Right lobe of liver (tissue), 6 donors: ENCODE results near the gene MISP3. TPM values are rescaled to one million over a fixed set of nuclear protein-coding genes. Genes with fewer than 3 reads are reported as not detected.
A peak's percentile ranks its signal among the peaks of the same experiment; 100 is the strongest.

ENCODE experiments used
- ATAC-seq, 4 donors: fragments of 200-7000 bp; cut with Tn5 transposase; one replicate each; pipeline ENCODE4 v1.9.1; 2020; ENCODE audit warnings: mild to moderate bottlenecking in 4 of 4, moderate library complexity in 4 of 4
- DNase-seq, 3 donors: peaks; one replicate each; pipeline ENCODE4 v3.0.0-alpha.2; 2020
- H3K27ac ChIP-seq, 3 donors: fragments of 200-600 bp; one replicate each; pipeline ENCODE4 v1.8.0; 2022
- H3K27me3 ChIP-seq, 2 donors: fragments of 200-600 bp; one replicate each; pipeline ENCODE4 v1.8.0; 2022
- H3K36me3 ChIP-seq, 4 donors: fragments of 200-600 bp; sonication (generic) in 1 of 4; one replicate each; pipeline versions ENCODE4 v1.5.1 to v1.8.0; 2017 to 2022; ENCODE audit warnings: control low read depth in 1 of 4
- H3K4me1 ChIP-seq, 4 donors: fragments of 200-600 bp; sonication (generic) in 1 of 4; one replicate each; pipeline versions ENCODE4 v1.5.1 to v1.8.0; 2017 to 2022; ENCODE audit warnings: control low read depth in 1 of 4
- H3K4me3 ChIP-seq, 3 donors: fragments of 200-600 bp; one replicate each; pipeline ENCODE4 v1.8.0; 2022
- H3K9me3 ChIP-seq, 4 donors: fragments of 200-600 bp; sonication (generic) in 1 of 4; one replicate each; pipeline versions ENCODE4 v1.5.1 to v1.8.0; 2017 to 2022; ENCODE audit warnings: control low read depth in 1 of 4
- POLR2A ChIP-seq: fragments of 450-650 bp; IDR thresholded peaks from one replicate; pipeline ENCODE4 v1.6.1; 2017; ENCODE audit warnings: antibody characterized with exemption, mild to moderate bottlenecking
- WGBS: methylation state at CpG from one replicate; pipeline ENCODE4 v1.1.6; 2018; ENCODE audit warnings: low coverage, low lambda C conversion rate; ENCODE audit not compliant: insufficient coverage; ENCODE audit errors: missing lambda C conversion rate; 5-methylcytosine and 5-hydroxymethylcytosine counted together
- intact Hi-C, 2 donors: fragments of 100-400 bp; cut with DNase I; formaldehyde crosslinking; loops; one replicate each; pipeline versions ENCODE4 v1.11.2 to v1.14.1; 2022
- total RNA-seq, 6 experiments: library from RNA; depleted of rRNA in 2 of 6; stranded (reverse); fragments of >200 nt in 2 of 6; fragmentation: NEBNext Ultra II Directional in 3 of 6; extraction: Animal tissue kit (Norgen Biotek cat#: 25700) in 3 of 6; gene quantifications; one replicate each; pipeline versions ENCODE4 v1.1.0 to v1.2.4, GENCODE V29; 2016 to 2023
- TF ChIP-seq, protein P1 (sequence below), 4 donors: fragments of 200-600 bp in 3 of 4; fragments of 450-650 bp in 1 of 4; IDR thresholded peaks; one replicate each; pipeline versions ENCODE4 v1.5.1 to v1.8.0; 2016 to 2022; ENCODE audit warnings: antibody characterized with exemption in 4 of 4, mild to moderate bottlenecking in 2 of 4
- donor health status: DM: no; HTN: yes; CAD: no.
- donor health status: DM: no; HTN: no; CAD: no.
- donor health status: DM: no; HTN: no; CAD: no.
- donor health status: DM: no; HTN: yes; CAD: no.
- donor health status: DM: no; HTN: yes; CAD: no.

MISP3 gene
- total RNA-seq, 6 experiments from 2014 or later, result 3.6 to 12.0 (median 6.1) TPM

DNA sequence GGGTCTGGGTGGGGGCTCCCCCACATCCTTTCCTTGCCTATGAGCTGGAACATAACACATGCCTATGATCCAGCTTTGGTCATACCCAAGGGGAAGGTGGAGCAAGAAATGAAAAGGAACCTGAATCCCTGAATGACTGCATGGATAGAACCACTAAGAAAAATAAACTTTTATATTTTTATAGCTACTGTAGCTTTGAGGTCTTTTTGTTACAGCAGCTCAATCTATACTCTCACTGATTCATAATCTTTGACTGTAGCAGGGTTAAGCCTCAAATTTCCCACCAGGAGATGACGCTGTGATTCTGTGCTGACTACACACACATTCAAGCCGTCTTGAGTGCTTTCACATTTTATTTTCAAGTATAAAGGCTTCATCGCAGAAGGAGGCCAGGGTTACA, 19.6 kb upstream of the MISP3 start:
- Histone ChIP-seq H3K9me3 (no peaks in the 10 kb centered on the region), H3K4me3 (no peak overlapping the region), H3K27me3 (no peaks in the 10 kb centered on the region), H3K27ac (no peak overlapping the region), H3K4me1 (no peaks in the 10 kb centered on the region), H3K36me3 (peaks cover 0 to 13% (median 5%) of the 10 kb centered on the region in 4 donors)
- intact Hi-C loops, result loop anchor here in 1 of 2 donors (10.0 kb wide), 1 partner anchor 168 kb away; no protein-coding TSS in a partner anchor
- 100% methylated on average over 2 of the region's 3 CpGs for WGBS
- TF ChIP-seq, protein P1, sequence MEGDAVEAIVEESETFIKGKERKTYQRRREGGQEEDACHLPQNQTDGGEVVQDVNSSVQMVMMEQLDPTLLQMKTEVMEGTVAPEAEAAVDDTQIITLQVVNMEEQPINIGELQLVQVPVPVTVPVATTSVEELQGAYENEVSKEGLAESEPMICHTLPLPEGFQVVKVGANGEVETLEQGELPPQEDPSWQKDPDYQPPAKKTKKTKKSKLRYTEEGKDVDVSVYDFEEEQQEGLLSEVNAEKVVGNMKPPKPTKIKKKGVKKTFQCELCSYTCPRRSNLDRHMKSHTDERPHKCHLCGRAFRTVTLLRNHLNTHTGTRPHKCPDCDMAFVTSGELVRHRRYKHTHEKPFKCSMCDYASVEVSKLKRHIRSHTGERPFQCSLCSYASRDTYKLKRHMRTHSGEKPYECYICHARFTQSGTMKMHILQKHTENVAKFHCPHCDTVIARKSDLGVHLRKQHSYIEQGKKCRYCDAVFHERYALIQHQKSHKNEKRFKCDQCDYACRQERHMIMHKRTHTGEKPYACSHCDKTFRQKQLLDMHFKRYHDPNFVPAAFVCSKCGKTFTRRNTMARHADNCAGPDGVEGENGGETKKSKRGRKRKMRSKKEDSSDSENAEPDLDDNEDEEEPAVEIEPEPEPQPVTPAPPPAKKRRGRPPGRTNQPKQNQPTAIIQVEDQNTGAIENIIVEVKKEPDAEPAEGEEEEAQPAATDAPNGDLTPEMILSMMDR (IDR thresholded peaks at IDR 0.05), result no peak
- no peak for TF ChIP-seq POLR2A
- no peak for DNase-seq
- no peak for ATAC-seq

DNA sequence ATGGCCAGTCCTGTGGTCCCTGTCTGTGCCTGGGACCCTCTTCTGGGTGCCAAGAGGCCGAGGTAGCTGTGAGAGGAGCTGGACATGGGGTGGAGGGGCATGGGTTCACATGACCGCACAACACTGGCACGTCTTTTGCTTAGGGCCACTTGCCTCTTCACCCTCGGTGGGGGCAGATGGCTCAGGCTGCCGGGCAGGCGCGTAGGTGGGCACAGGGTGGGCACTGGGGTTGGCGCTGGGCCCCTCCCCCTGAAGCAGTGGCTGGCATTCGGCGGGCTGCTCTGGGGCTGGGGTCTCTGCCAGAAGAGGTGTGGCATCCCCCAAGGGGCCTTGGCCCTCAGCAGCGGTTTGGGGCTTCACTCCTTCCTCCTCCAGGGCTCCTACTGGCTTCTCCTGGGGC, 19.1 kb upstream of the MISP3 start:
- DNase-seq (no peak), ATAC-seq (peak in 1 of 4 donors; percentile 4)
- TF ChIP-seq, protein P1 (IDR thresholded peaks at IDR 0.05), result no peak
- no peak for TF ChIP-seq POLR2A
- no peak overlapping the region for H3K4me3 ChIP-seq
- H3K27ac ChIP-seq, result no peak overlapping the region
- no peaks in the 10 kb centered on the region for H3K27me3 ChIP-seq
- no CpG with 5 or more reads among the region's 11 CpGs for WGBS
- no peaks in the 10 kb centered on the region for H3K4me1 ChIP-seq
- H3K36me3 ChIP-seq, result peaks cover 0 to 13% (median 5%) of the 10 kb centered on the region in 4 donors
- H3K9me3 ChIP-seq, result no peaks in the 10 kb centered on the region
- intact Hi-C loops, result loop anchor here in 1 of 2 donors (10.0 kb wide), 1 partner anchor 169 kb away; no protein-coding TSS in a partner anchor

DNA sequence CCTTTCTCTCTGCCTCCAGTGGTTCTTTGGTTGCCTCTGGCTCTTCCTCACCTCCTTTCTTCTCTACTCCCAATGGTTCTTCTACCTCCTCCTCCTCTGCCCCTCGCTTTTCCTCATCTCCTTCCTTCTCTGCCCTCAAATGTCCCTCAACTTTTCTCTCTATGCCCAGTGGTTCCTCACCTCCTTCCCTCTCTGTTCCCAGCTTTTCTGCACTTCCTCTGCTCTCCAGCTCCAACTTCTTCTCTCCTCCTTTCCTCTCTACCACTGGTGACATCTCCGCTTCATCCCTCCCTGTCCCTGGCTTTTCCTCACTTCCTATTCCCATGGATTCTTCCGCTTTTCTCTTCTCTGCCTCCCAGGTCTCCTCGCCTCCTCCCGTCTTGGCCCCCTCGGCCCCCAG, 18.5 kb upstream of the MISP3 start:
- H3K4me3 ChIP-seq, result no peak overlapping the region
- no peaks in the 10 kb centered on the region for H3K9me3 ChIP-seq
- ATAC-seq (no peak), DNase-seq (no peak)
- H3K36me3 ChIP-seq, result peaks cover 0 to 13% (median 5%) of the 10 kb centered on the region in 4 donors
- TF ChIP-seq POLR2A, result no peak
- TF ChIP-seq, protein P1 (IDR thresholded peaks at IDR 0.05), result no peak
- WGBS, result 89% methylated on average over 6 of the region's 6 CpGs
- peaks cover 0 to 3% (median 1%) of the 10 kb centered on the region in 4 donors for H3K4me1 ChIP-seq
- no peak overlapping the region for H3K27ac ChIP-seq
- intact Hi-C loops, result loop anchor here in 1 of 2 donors (10.0 kb wide), 1 partner anchor 169 kb away; no protein-coding TSS in a partner anchor
- no peaks in the 10 kb centered on the region for H3K27me3 ChIP-seq

DNA sequence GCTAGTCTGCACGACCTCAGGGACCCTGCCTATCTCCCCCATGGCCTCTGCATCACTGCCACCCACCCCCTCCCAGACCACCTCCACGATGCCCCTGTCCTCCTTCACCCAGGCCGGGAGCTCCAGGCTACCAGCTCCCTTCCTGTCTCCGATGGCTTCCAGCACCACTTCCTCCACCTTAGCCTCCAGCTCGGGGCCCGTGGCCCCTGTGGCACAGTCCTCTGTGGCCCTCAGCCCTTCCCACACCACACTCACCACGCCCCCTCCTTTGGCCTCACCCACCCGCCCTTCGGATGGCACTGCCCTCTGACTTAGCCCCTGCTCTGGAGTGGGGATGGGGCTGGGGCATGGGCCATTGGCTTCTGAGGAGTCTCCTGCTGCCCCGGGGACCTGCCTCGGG, 17.9 kb upstream of the MISP3 start:
- Histone ChIP-seq H3K27ac (no peak overlapping the region), H3K27me3 (no peaks in the 10 kb centered on the region), H3K4me1 (peaks cover 0 to 8% (median 3%) of the 10 kb centered on the region in 4 donors), H3K4me3 (no peak overlapping the region), H3K36me3 (peaks cover 0 to 13% (median 5%) of the 10 kb centered on the region in 4 donors), H3K9me3 (no peaks in the 10 kb centered on the region)
- intact Hi-C loops, result loop anchor here in 1 of 2 donors (10.0 kb wide), 1 partner anchor 170 kb away; no protein-coding TSS in a partner anchor
- 63% methylated on average over 8 of the region's 11 CpGs for WGBS
- ATAC-seq (no peak), DNase-seq (no peak)
- no peak for TF ChIP-seq POLR2A
- TF ChIP-seq, protein P1 (IDR thresholded peaks at IDR 0.05), result no peak
